PFSK-1 (cell line): ENCODE measurements around the gene HERC3.

Source experiments
- TAF1 ChIP-seq: IDR thresholded peaks from 2 replicates; pipeline ENCODE4 v1.6.1; 2012; ENCODE audit warnings: low read length, control low read depth, borderline replicate concordance; ENCODE audit not compliant: insufficient read depth
- TF ChIP-seq, protein P1 (sequence below), 2 experiments: IDR thresholded peaks; 2 replicates each; pipeline versions ENCODE4 v1.6.1 to v1.8.0; 2011 to 2012; ENCODE audit warnings: low read depth in 2 of 2, low read length in 2 of 2, control low read depth in 1 of 2, inconsistent platforms in 1 of 2, mild to moderate bottlenecking in 1 of 2, moderate library complexity in 1 of 2; ENCODE audit not compliant: insufficient read depth in 1 of 2

GRCh38 chr4:88738180-88738579 lies 145.9 kb downstream of the HERC3 start:
- TF ChIP-seq, protein P1, sequence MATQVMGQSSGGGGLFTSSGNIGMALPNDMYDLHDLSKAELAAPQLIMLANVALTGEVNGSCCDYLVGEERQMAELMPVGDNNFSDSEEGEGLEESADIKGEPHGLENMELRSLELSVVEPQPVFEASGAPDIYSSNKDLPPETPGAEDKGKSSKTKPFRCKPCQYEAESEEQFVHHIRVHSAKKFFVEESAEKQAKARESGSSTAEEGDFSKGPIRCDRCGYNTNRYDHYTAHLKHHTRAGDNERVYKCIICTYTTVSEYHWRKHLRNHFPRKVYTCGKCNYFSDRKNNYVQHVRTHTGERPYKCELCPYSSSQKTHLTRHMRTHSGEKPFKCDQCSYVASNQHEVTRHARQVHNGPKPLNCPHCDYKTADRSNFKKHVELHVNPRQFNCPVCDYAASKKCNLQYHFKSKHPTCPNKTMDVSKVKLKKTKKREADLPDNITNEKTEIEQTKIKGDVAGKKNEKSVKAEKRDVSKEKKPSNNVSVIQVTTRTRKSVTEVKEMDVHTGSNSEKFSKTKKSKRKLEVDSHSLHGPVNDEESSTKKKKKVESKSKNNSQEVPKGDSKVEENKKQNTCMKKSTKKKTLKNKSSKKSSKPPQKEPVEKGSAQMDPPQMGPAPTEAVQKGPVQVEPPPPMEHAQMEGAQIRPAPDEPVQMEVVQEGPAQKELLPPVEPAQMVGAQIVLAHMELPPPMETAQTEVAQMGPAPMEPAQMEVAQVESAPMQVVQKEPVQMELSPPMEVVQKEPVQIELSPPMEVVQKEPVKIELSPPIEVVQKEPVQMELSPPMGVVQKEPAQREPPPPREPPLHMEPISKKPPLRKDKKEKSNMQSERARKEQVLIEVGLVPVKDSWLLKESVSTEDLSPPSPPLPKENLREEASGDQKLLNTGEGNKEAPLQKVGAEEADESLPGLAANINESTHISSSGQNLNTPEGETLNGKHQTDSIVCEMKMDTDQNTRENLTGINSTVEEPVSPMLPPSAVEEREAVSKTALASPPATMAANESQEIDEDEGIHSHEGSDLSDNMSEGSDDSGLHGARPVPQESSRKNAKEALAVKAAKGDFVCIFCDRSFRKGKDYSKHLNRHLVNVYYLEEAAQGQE (IDR thresholded peaks at IDR 0.05; ENCODE audit: insufficient read depth in 1 of 2, low read depth in 2 of 2, low read length in 2 of 2) = no peak
- no peak for TF ChIP-seq TAF1
